Thoracic aorta (tissue), 2 donors: ENCODE data around the gene FIBP. TPM values are rescaled to one million over a fixed set of nuclear protein-coding genes. Genes with fewer than 3 reads are reported as not detected.

Experiments used
- ATAC-seq: fragments of 150-250 bp; one replicate; pipeline ENCODE4 v1.8.0; 2017; ENCODE audit warnings: low read depth; ENCODE audit not compliant: insufficient number of reproducible peaks, low FRiP score
- DNase-seq: peaks from one replicate; pipeline ENCODE4 v3.0.0-alpha.2; 2020; ENCODE audit warnings: low spot score
- H3K27ac ChIP-seq, 2 donors: fragments of 200-600 bp; sonication (generic); 1 replicate in 1 of 2; 2 replicates in 1 of 2; pipeline ENCODE4 v1.5.1; 2016; ENCODE audit warnings: mild to moderate bottlenecking in 2 of 2, moderate library complexity in 2 of 2
- H3K27me3 ChIP-seq: fragments of 200-600 bp; sonication (generic); replicated peaks from 2 replicates; pipeline ENCODE4 v1.6.0; 2016; ENCODE audit warnings: mild to moderate bottlenecking; ENCODE audit not compliant: insufficient read depth
- H3K36me3 ChIP-seq: fragments of 200-600 bp; sonication (generic); one replicate; pipeline ENCODE4 v1.5.1; 2016
- H3K4me1 ChIP-seq, 2 donors: fragments of 200-600 bp; sonication (generic); 1 replicate in 1 of 2; 2 replicates in 1 of 2; pipeline versions ENCODE4 v1.5.1 to v1.6.0; 2016; ENCODE audit warnings: low read depth in 2 of 2, mild to moderate bottlenecking in 1 of 2; ENCODE audit not compliant: control insufficient read depth in 1 of 2
- H3K4me3 ChIP-seq: fragments of 200-600 bp; sonication (generic); 2 replicates; pipeline ENCODE4 v1.5.1; 2016; ENCODE audit warnings: mild to moderate bottlenecking
- H3K9me3 ChIP-seq: fragments of 200-600 bp; sonication (generic); 2 replicates; pipeline ENCODE4 v1.5.1; 2016
- total RNA-seq, 2 donors: library from RNA; depleted of rRNA; stranded (reverse); fragments of >200 nt; gene quantifications; one replicate each; pipeline versions ENCODE4 v1.1.0 to v1.2.3, GENCODE V29; 2016
- TF ChIP-seq, protein P1 (sequence below): fragments of 200-600 bp; sonication (generic); IDR thresholded peaks from one replicate; pipeline ENCODE4 v1.5.1; 2019; ENCODE audit warnings: antibody characterized with exemption

FIBP gene
- total RNA-seq, 2 donors from 2014 or later: 50.4 to 111 TPM

DNA sequence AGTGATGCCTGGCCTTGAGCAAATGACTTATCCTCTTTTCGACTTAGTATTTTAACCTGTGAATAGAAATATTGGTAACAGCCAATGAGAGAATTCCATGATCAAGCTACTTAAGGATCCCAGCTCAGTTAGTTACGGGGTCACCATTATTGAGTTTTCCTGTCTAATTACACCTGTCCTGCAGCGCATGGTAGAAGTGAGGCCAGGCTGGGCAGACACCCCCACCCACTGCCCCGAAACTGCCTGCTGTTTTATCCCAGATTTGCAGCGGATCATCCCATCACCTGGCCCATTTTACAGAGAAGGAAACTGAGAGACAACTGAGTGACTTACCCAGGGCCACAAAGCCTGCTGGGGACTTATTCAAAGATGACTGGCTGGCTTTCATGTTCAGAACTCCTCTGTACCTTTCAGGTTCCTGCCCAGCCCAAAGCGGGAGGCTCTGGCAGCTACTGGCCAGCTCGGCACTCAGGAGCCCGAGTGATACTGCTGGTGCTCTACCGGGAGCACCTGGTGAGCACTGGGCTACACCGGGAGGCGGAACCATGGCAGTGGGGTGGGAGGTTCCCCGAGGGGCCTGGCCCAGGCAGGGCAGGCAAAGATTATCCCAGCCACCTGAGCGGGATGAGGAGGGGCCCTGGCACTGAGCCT, 26.6 kb downstream of the FIBP start:
- peaks cover 48% of the 10 kb centered on the region for H3K36me3 ChIP-seq
- H3K9me3 ChIP-seq: no peaks in the 10 kb centered on the region
- TF ChIP-seq, protein P1, sequence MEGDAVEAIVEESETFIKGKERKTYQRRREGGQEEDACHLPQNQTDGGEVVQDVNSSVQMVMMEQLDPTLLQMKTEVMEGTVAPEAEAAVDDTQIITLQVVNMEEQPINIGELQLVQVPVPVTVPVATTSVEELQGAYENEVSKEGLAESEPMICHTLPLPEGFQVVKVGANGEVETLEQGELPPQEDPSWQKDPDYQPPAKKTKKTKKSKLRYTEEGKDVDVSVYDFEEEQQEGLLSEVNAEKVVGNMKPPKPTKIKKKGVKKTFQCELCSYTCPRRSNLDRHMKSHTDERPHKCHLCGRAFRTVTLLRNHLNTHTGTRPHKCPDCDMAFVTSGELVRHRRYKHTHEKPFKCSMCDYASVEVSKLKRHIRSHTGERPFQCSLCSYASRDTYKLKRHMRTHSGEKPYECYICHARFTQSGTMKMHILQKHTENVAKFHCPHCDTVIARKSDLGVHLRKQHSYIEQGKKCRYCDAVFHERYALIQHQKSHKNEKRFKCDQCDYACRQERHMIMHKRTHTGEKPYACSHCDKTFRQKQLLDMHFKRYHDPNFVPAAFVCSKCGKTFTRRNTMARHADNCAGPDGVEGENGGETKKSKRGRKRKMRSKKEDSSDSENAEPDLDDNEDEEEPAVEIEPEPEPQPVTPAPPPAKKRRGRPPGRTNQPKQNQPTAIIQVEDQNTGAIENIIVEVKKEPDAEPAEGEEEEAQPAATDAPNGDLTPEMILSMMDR: no peak
- H3K27me3 ChIP-seq: no peaks in the 10 kb centered on the region
- peak overlapping the region; percentile 98 to 100 for H3K27ac ChIP-seq
- H3K4me1 ChIP-seq: peaks cover 11 to 22% of the 10 kb centered on the region in 2 donors
- DNase-seq: no peak
- no peak for ATAC-seq
- peak overlapping the region; percentile 96 for H3K4me3 ChIP-seq

DNA sequence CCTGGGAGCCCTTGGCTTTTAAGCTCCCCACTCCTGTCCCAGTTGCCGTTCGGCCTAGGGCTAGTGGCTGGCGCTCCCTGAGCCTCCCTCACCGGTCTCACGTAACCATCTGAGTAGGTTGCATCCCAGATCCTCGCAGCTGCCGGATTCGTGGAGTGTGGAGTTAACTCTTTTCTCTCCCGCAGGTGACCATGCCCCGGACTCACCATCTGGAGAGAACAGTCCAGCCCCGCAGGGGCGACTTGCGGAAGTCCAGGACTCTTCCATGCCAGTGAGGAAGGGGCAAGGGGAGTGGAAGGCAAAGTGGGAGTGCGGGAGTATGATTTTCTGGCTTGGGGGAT, 27.1 kb downstream of the FIBP start:
- Histone ChIP-seq H3K36me3 (peaks cover 43% of the 10 kb centered on the region), H3K27ac (peak overlapping the region; percentile 98 to 100), H3K4me1 (peaks cover 14 to 27% of the 10 kb centered on the region in 2 donors), H3K9me3 (no peaks in the 10 kb centered on the region), H3K27me3 (no peaks in the 10 kb centered on the region), H3K4me3 (peak overlapping the region; percentile 96)
- no peak for DNase-seq
- TF ChIP-seq, protein P1: no peak
- ATAC-seq: no peak

DNA sequence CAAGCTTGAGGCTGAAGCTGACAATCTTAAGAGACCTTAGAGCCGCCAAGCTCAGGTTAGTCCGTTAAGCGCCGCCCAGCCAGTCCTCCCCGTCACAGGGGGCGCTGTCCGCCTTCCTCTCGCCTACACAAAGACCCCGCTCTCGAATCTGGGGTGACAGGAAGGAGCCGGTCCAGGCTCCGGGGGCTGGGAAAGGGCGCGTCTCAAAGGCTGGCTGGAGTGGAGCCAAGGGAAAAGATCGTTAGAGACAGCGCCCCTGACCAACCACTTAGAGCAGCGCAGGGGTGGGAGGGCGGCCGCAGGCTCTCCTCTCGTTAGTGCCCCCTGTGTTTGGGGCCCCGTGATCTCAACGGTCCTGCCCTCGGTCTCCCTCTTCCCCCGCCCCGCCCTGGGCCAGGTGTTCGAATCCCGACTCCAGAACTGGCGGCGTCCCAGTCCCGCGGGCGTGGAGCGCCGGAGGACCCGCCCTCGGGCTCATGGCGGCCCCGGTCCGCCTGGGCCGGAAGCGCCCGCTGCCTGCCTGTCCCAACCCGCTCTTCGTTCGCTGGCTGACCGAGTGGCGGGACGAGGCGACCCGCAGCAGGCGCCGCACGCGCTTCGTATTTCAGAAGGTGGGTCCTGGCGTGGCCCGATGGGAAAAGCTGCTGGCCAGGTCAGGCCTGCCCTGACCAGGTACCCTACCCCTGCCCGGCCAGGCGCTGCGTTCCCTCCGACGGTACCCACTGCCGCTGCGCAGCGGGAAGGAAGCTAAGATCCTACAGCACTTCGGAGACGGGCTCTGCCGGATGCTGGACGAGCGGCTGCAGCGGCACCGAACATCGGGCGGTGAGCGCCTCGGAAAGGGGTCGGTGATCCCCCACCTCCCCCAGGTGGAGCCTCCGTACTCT, 27.8 kb downstream of the FIBP start, which contains the start of gene MUS81:
Gene MUS81 (plus strand): TSS at position 156 of the 887 bp plus-strand sequence. CDS start 321 bp downstream, at position 477.
- TF ChIP-seq, protein P1: peak; percentile 67
- Histone ChIP-seq H3K4me1 (peaks cover 19 to 33% of the 10 kb centered on the region in 2 donors), H3K27ac (peak within 1 kb of the TSS; percentile 98 to 100), H3K9me3 (no peaks in the 10 kb centered on the region), H3K27me3 (no peaks in the 10 kb centered on the region), H3K4me3 (peak within 1 kb of the TSS; percentile 96), H3K36me3 (peaks cover 42% of the 10 kb centered on the region)
- ATAC-seq: peak; percentile 56
- DNase-seq: peak; percentile 96

DNA sequence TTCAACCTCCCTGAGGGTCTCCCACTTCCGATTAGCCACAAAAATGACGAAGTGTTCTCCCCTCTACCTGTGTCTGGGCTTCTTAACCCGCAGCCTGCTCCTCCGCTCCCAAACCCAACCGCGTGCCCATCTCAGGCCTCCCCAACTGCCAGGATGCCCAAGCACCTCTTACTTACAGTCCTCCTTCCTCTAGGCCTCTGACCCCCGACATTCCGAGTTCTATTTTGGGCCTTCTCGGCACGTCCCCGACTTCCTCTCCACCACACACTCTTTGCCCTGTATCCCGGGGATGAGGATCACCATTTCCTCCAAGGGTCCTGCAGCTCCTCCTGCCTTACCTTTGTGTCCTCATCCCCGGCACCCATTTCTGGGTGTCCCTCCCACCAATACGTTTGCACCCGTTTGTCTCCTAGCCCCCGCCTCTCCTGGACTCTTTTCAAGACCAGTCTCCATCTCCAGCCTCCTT, 28.4 kb downstream of the FIBP start:
- peaks cover 42% of the 10 kb centered on the region for H3K36me3 ChIP-seq
- H3K9me3 ChIP-seq: no peaks in the 10 kb centered on the region
- H3K27ac ChIP-seq: peak overlapping the region; percentile 98 to 100
- ATAC-seq (peak; percentile 0), DNase-seq (no peak)
- H3K27me3 ChIP-seq: no peaks in the 10 kb centered on the region
- peak overlapping the region; percentile 96 for H3K4me3 ChIP-seq
- H3K4me1 ChIP-seq: peaks cover 24 to 40% of the 10 kb centered on the region in 2 donors
- TF ChIP-seq, protein P1: no peak
